ENCODE measurements around the gene FRYL.

Gene FRYL

GRCh38 chr4:48629458-48629857, 150.6 kb downstream of the FRYL start:
- DNase-seq (ENCODE audit: extremely low read depth, low read depth), result no peak
- H3K4me3 ChIP-seq (replicated peaks; ENCODE audit: low read depth, low read length), result no peak overlapping the region
- no peak for TF ChIP-seq CTCF (IDR thresholded peaks at IDR 0.05; ENCODE audit: low read depth, low read length, missing control alignments)

- DNase-seq (ENCODE audit: extremely low read depth, low read depth), result no peak
- H3K4me3 ChIP-seq (replicated peaks; ENCODE audit: low read depth, low read length), result no peak overlapping the region
- no peak for TF ChIP-seq CTCF (IDR thresholded peaks at IDR 0.05; ENCODE audit: low read depth, low read length, missing control alignments)
Measured at GRCh38 chr4:48623182-48623780, 156.8 kb downstream of the FRYL start.

GRCh38 chr4:48620831-48621230, 159.2 kb downstream of the FRYL start:
- no peak overlapping the region for H3K4me3 ChIP-seq (replicated peaks; ENCODE audit: low read depth, low read length)
- DNase-seq (ENCODE audit: extremely low read depth, low read depth), result no peak
- no peak for TF ChIP-seq CTCF (IDR thresholded peaks at IDR 0.05; ENCODE audit: low read depth, low read length, missing control alignments)

- DNase-seq (ENCODE audit: extremely low read depth, low read depth), result no peak
- TF ChIP-seq CTCF (IDR thresholded peaks at IDR 0.05; ENCODE audit: low read depth, low read length, missing control alignments), result no peak
- H3K4me3 ChIP-seq (replicated peaks; ENCODE audit: low read depth, low read length), result no peak overlapping the region
Measured at GRCh38 chr4:48620093-48620492, 160.0 kb downstream of the FRYL start.

GRCh38 chr4:48604527-48604926, 175.6 kb downstream of the FRYL start:
- DNase-seq (ENCODE audit: extremely low read depth, low read depth), result no peak
- no peak overlapping the region for H3K4me3 ChIP-seq (replicated peaks; ENCODE audit: low read depth, low read length)
- TF ChIP-seq CTCF (IDR thresholded peaks at IDR 0.05; ENCODE audit: low read depth, low read length, missing control alignments), result no peak

GRCh38 chr4:48604041-48604440, 176.0 kb downstream of the FRYL start:
- no peak overlapping the region for H3K4me3 ChIP-seq (replicated peaks; ENCODE audit: low read depth, low read length)
- no peak for TF ChIP-seq CTCF (IDR thresholded peaks at IDR 0.05; ENCODE audit: low read depth, low read length, missing control alignments)
- no peak for DNase-seq (ENCODE audit: extremely low read depth, low read depth)

All from HFF-Myc (cell line).